HepG2 (cell line): ENCODE results near the gene LST1. TPM values are rescaled to one million over a fixed set of nuclear protein-coding genes. Genes with fewer than 3 reads are reported as not detected.

Experiments
- DDIT3 ChIP-seq: sonication (generic); formaldehyde crosslinking; IDR thresholded peaks from 2 replicates; pipeline ENCODE4 v1.4.0; 2020; ENCODE audit warnings: mild to moderate bottlenecking, missing genetic modification reagents
- FOSL1 ChIP-seq: sonication (generic); formaldehyde crosslinking; IDR thresholded peaks from 2 replicates; pipeline ENCODE4 v1.9.0; 2021; ENCODE audit warnings: missing genetic modification reagents, borderline replicate concordance
- FOXK2 ChIP-seq: fragments of 450-650 bp; IDR thresholded peaks from 2 replicates; pipeline ENCODE4 v1.6.1; 2016
- HNF1B ChIP-seq: sonication (generic); formaldehyde crosslinking; IDR thresholded peaks from 2 replicates; pipeline ENCODE4 v1.5.1; 2020; ENCODE audit warnings: mild to moderate bottlenecking, moderate library complexity, missing genetic modification reagents
- SMAD3 ChIP-seq: sonication (generic); formaldehyde crosslinking; IDR thresholded peaks from 2 replicates; pipeline ENCODE4 v1.4.0; 2020; ENCODE audit warnings: missing genetic modification reagents
- SOX6 ChIP-seq, 2 experiments: fragments of 450-650 bp in 1 of 2; sonication (generic) in 1 of 2; formaldehyde crosslinking in 1 of 2; IDR thresholded peaks; 2 replicates each; pipeline versions ENCODE4 v1.4.0 to v1.6.1; 2017 to 2020; ENCODE audit warnings: antibody characterized with exemption in 1 of 2, mild to moderate bottlenecking in 1 of 2, missing genetic modification reagents in 1 of 2
- SRSF9 ChIP-seq: fragments of 200-400 bp; formaldehyde crosslinking; IDR thresholded peaks from 2 replicates; pipeline ENCODE4 v1.6.1; 2018; ENCODE audit warnings: borderline replicate concordance, mild to moderate bottlenecking, low read depth, low read length; ENCODE audit not compliant: insufficient read depth, poor library complexity, severe bottlenecking
- SRY ChIP-seq: sonication (generic); formaldehyde crosslinking; IDR thresholded peaks from 2 replicates; pipeline ENCODE4 v1.8.0; 2022; ENCODE audit warnings: mild to moderate bottlenecking, missing genetic modification reagents
- STAT5B ChIP-seq: sonication (generic); formaldehyde crosslinking; IDR thresholded peaks from 2 replicates; pipeline ENCODE4 v1.4.0; 2020; ENCODE audit warnings: missing genetic modification reagents
- TP53 ChIP-seq: sonication (generic); formaldehyde crosslinking; conservative IDR thresholded peaks from 2 replicates; pipeline ENCODE4 v1.4.0; 2020; ENCODE audit warnings: missing genetic modification reagents
- ZBED4 ChIP-seq: sonication (generic); formaldehyde crosslinking; IDR thresholded peaks from 2 replicates; pipeline ENCODE4 v1.4.0; 2020; ENCODE audit warnings: missing genetic modification reagents, borderline replicate concordance
- ZBTB2 ChIP-seq: sonication (generic); formaldehyde crosslinking; IDR thresholded peaks from 2 replicates; pipeline ENCODE4 v1.8.0; 2022; ENCODE audit warnings: low read depth, missing genetic modification reagents
- ZNF205 ChIP-seq: IDR thresholded peaks from 2 replicates; pipeline ENCODE4 v1.6.1; 2018; ENCODE audit warnings: missing biosample characterization, missing genetic modification reagents
- ZNF333 ChIP-seq: sonication (generic); formaldehyde crosslinking; IDR thresholded peaks from 2 replicates; pipeline ENCODE4 v1.4.0; 2020; ENCODE audit warnings: mild to moderate bottlenecking, missing genetic modification reagents, borderline replicate concordance
- ZNF430 ChIP-seq: sonication (generic); formaldehyde crosslinking; IDR thresholded peaks from 2 replicates; pipeline ENCODE4 v1.9.0; 2021; ENCODE audit warnings: mild to moderate bottlenecking, missing genetic modification reagents
- ZNF460 ChIP-seq: sonication (generic); formaldehyde crosslinking; IDR thresholded peaks from 2 replicates; pipeline ENCODE4 v1.5.1; 2020; ENCODE audit warnings: missing genetic modification reagents, mild to moderate bottlenecking, borderline replicate concordance
- ZXDC ChIP-seq: sonication (generic); formaldehyde crosslinking; IDR thresholded peaks from 2 replicates; pipeline ENCODE4 v1.5.0; 2020; ENCODE audit warnings: mild to moderate bottlenecking, missing genetic modification reagents
- polyA plus RNA-seq, 8 experiments: library from polyadenylated mRNA; depleted of rRNA in 3 of 8; stranded (reverse) in 7 of 8; unstranded in 1 of 8; fragments of >200 nt; fragmentation: Illumina TruSeq in 4 of 8; extraction: Trizol in 4 of 8; gene quantifications; 2 replicates each; pipeline versions ENCODE4 v1.2.1 to v1.2.3, GENCODE V29; 2011 to 2016; ENCODE audit warnings: low read depth in 4 of 8, missing spikeins in 1 of 8, mixed read lengths in 1 of 8; ENCODE audit not compliant: insufficient read depth in 1 of 8
- total RNA-seq, 5 experiments: library from RNA; depleted of rRNA; stranded (reverse); fragments of >200 nt; fragmentation: Illumina TruSeq; extraction: Trizol; gene quantifications; 2 replicates each; pipeline ENCODE4 v1.2.3, GENCODE V29; 2016; ENCODE audit warnings: low read depth in 1 of 5

Gene LST1
- total and polyA plus RNA-seq, 2 of the 13 experiments (the other 11 are each of a cell fraction or from before 2014, with no cell fraction given): not detected

GRCh38 chr6:31580807-31581433 is 5.2 kb upstream of the LST1 start (continued):
- TF ChIP-seq STAT5B (CRISPR knock-in tag) (no peak), ZNF333 (CRISPR knock-in tag) (0 out of 2 replicates have a peak, but pooled peaks have one; percentile 78), FOXK2 (no peak), ZNF460 (CRISPR knock-in tag) (no peak), SRY (CRISPR knock-in tag) (peak; percentile 56; the same call in 1 of the 2 replicates), SOX6 (IDR thresholded peaks at IDR 0.05) (no peak), SOX6 (CRISPR knock-in tag; IDR thresholded peaks at IDR 0.05) (peak; percentile 62), DDIT3 (CRISPR knock-in tag) (no peak), SMAD3 (no peak), SRSF9 (no peak), ZBTB2 (CRISPR knock-in tag) (no peak; the same call in 1 of the 2 replicates), FOSL1 (CRISPR knock-in tag) (no peak), ZNF430 (CRISPR knock-in tag) (peak; percentile 44; the same call in 1 of the 2 replicates), ZBED4 (no peak), ZXDC (CRISPR knock-in tag) (peak; percentile 95), TP53 (CRISPR knock-in tag) (no peak), HNF1B (no peak), ZNF205 (peak; percentile 94; the same call in 1 of the 2 replicates)
